ENCODE results near the gene LMNTD1. TPM values are rescaled to one million over a fixed set of nuclear protein-coding genes. Genes with fewer than 3 reads are reported as not detected.
A peak's percentile ranks its signal among the peaks of the same experiment; 100 is the strongest.

LMNTD1 gene
- total RNA-seq, 6 donors from 2014 or later = 1.6 to 17.8 (median 5.8) TPM; not detected in 1

DNA sequence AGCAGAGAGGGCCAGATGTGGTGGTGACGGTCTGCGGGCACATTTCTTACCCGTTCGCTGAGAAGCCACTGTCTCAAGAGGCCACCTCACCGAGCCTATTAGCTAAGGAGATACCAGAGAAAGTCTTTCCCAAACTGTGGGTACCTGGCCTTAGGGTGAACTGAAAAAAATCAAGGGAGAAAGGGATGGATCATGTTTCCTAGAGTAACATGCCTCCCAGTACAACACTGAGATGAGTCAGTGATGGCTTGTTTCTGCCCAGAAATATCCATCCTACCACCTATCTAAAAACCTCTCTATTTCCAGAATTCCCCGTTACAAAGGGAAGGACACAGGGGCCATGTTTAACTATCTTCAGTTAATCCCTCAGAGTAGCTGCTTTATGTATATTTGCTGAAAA is 83.7 kb downstream of the LMNTD1 start:
- no peak overlapping the region for H3K27ac ChIP-seq
- no peaks in the 10 kb centered on the region for H3K9me3 ChIP-seq
- DNase-seq = no peak
- TF ChIP-seq EP300 (IDR thresholded peaks at IDR 0.05) = no peak
- TF ChIP-seq POLR2AphosphoS5 (IDR thresholded peaks at IDR 0.05) = no peak
- TF ChIP-seq POLR2A (IDR thresholded peaks at IDR 0.05) = no peak
- TF ChIP-seq, protein P1, sequence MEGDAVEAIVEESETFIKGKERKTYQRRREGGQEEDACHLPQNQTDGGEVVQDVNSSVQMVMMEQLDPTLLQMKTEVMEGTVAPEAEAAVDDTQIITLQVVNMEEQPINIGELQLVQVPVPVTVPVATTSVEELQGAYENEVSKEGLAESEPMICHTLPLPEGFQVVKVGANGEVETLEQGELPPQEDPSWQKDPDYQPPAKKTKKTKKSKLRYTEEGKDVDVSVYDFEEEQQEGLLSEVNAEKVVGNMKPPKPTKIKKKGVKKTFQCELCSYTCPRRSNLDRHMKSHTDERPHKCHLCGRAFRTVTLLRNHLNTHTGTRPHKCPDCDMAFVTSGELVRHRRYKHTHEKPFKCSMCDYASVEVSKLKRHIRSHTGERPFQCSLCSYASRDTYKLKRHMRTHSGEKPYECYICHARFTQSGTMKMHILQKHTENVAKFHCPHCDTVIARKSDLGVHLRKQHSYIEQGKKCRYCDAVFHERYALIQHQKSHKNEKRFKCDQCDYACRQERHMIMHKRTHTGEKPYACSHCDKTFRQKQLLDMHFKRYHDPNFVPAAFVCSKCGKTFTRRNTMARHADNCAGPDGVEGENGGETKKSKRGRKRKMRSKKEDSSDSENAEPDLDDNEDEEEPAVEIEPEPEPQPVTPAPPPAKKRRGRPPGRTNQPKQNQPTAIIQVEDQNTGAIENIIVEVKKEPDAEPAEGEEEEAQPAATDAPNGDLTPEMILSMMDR (IDR thresholded peaks at IDR 0.05) = no peak
- no peaks in the 10 kb centered on the region for H3K27me3 ChIP-seq
- H3K36me3 ChIP-seq = no peaks in the 10 kb centered on the region
- H3K4me1 ChIP-seq = no peaks in the 10 kb centered on the region
- no peak overlapping the region for H3K4me3 ChIP-seq
- WGBS, 2 donors = 74 to 87% methylated on average over 6 of the region's 6 CpGs
- no peak for ATAC-seq (ENCODE audit: low FRiP score in 2 of 2)

DNA sequence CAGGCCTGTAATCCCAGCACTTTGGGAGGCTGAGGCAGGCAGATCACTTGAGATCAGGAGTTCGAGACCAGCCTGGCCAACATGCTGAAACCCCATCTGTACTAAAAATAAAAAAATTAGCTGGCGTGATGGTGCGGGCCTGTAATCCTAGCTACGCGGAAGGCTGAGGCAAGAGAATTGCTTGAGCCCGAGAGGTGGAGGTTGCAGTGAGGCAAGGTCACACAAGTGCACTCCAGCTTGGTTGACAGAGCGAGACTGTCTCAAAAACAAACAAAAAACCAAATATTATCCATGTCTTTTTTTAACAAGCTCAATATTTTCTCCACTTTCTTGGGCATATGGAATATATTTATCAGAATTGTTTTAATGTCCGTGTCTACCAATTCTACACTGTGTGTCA is 89.6 kb downstream of the LMNTD1 start:
- WGBS, 2 donors = 95 to 98% methylated on average over 8 of the region's 8 CpGs

DNA sequence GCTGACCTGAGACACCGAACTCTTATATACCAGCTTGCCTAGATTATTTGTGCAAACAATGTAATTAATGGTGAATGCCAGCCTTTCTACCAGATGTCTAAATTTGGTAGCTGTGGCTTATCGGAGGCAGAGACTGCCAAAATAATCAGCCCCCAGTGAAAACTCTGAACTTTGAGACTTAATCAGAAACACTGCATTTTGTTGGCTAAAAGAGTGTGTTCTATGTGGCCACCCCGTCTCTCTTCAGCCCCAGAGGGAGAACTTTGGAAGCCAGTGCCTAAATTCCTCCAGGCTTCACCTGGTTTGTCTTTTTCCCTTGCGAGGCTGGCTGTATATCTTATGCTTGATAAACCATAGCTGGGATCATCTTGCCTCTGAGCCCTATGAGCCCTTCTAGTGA is 90.1 kb downstream of the LMNTD1 start:
- 89 to 94% methylated on average over 4 of the region's 4 CpGs for WGBS, 2 donors
- no peak overlapping the region for H3K4me3 ChIP-seq
- TF ChIP-seq POLR2A (IDR thresholded peaks at IDR 0.05) = no peak
- TF ChIP-seq, protein P1 (IDR thresholded peaks at IDR 0.05) = no peak
- no peak for TF ChIP-seq EP300 (IDR thresholded peaks at IDR 0.05)
- no peak for TF ChIP-seq POLR2AphosphoS5 (IDR thresholded peaks at IDR 0.05)
- no peaks in the 10 kb centered on the region for H3K4me1 ChIP-seq
- no peaks in the 10 kb centered on the region for H3K9me3 ChIP-seq
- no peaks in the 10 kb centered on the region for H3K27me3 ChIP-seq
- H3K27ac ChIP-seq = no peak overlapping the region
- ATAC-seq (ENCODE audit: low FRiP score in 2 of 2) (no peak), DNase-seq (no peak)
- no peaks in the 10 kb centered on the region for H3K36me3 ChIP-seq

More for the DNA sequence above, 89.6 kb downstream of the LMNTD1 start:
- ATAC-seq (ENCODE audit: low FRiP score in 2 of 2) (no peak), DNase-seq (no peak)
- no peaks in the 10 kb centered on the region for H3K36me3 ChIP-seq
- no peak for TF ChIP-seq EP300 (IDR thresholded peaks at IDR 0.05)
- TF ChIP-seq POLR2A (IDR thresholded peaks at IDR 0.05) = no peak
- TF ChIP-seq, protein P1 (IDR thresholded peaks at IDR 0.05) = no peak
- TF ChIP-seq POLR2AphosphoS5 (IDR thresholded peaks at IDR 0.05) = no peak
- no peak overlapping the region for H3K27ac ChIP-seq
- no peaks in the 10 kb centered on the region for H3K9me3 ChIP-seq
- no peaks in the 10 kb centered on the region for H3K27me3 ChIP-seq
- no peaks in the 10 kb centered on the region for H3K4me1 ChIP-seq
- no peak overlapping the region for H3K4me3 ChIP-seq

DNA sequence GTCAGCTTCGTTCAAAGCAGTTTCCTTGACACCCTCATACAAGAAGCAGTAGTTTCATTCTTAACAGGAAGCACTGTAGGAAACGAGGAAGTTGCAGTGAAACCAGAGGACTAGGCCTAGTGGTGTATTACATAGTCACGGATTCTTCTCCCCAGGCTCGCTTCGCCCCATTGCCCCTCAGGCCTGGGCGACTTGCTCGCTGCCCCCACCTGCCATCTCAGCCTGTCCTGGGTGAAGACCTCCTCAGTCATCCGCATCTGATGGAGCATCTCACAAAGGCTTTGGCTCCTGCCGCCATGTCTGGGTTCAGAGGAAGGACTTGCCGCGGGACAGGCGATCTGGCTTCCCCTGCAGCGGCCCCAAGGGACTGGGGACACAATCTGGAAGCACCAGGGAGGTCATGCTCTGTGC is 93.5 kb downstream of the LMNTD1 start:
- TF ChIP-seq, protein P1 (IDR thresholded peaks at IDR 0.05) = no peak
- no peak for TF ChIP-seq POLR2A (IDR thresholded peaks at IDR 0.05)
- DNase-seq = peak in 1 of 2 donors; percentile 49

DNA sequence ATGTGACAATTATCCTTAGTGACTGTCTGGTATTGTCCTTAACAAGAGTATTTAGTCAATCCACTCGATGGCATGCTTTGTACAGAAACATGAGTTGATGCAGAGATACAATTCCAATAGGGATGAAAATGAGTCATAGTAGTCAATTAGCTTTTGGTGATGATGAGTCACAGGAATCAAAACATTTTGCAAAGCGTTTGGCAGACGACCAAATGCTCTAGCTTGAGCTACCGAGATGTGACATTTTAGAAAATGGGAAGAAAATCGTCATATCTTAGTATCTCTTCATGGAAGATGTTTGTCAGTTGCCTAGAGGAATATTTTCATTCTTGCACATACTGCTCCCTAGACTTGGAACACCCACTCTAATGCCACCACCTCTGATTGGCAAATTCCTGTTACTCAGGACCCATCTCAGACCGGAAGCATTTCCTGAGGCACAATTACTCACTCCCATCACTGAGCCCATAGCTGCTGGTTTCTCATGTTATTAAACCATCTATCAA is 95.0 kb downstream of the LMNTD1 start:
- Histone ChIP-seq H3K4me3 (no peak overlapping the region), H3K4me1 (no peaks in the 10 kb centered on the region), H3K36me3 (no peaks in the 10 kb centered on the region), H3K27ac (no peak overlapping the region), H3K9me3 (no peaks in the 10 kb centered on the region), H3K27me3 (no peaks in the 10 kb centered on the region)
- TF ChIP-seq POLR2A (IDR thresholded peaks at IDR 0.05) (no peak), POLR2AphosphoS5 (IDR thresholded peaks at IDR 0.05) (no peak), EP300 (IDR thresholded peaks at IDR 0.05) (no peak)
- TF ChIP-seq, protein P1 (IDR thresholded peaks at IDR 0.05) = no peak
- ATAC-seq (ENCODE audit: low FRiP score in 2 of 2) (peak; percentile 21 to 22), DNase-seq (no peak)
- WGBS, 2 donors = 56 to 57% methylated on average over 6 of the region's 6 CpGs

More for the DNA sequence above, 93.5 kb downstream of the LMNTD1 start:
- Histone ChIP-seq H3K27me3 (no peaks in the 10 kb centered on the region), H3K9me3 (no peaks in the 10 kb centered on the region), H3K36me3 (no peaks in the 10 kb centered on the region), H3K27ac (no peak overlapping the region), H3K4me1 (no peaks in the 10 kb centered on the region), H3K4me3 (no peak overlapping the region)
- WGBS, 2 donors = 83 to 89% methylated on average over 11 to 13 of the region's 13 CpGs
- peak in 1 of 2 donors; percentile 52 for ATAC-seq (ENCODE audit: low FRiP score in 2 of 2)

All from upper lobe of left lung (tissue), 6 donors.